NCI-H2029 treated with DMSO at 0.1 percent for 48 hours (cell line): Measurements from ENCODE around the gene DNAJC12.
A peak's percentile ranks its signal among the peaks of the same experiment; 100 is the strongest.
"Not testable (repeated sequence)": the region's sequence is repeated elsewhere in the genome, so short reads cannot be mapped to it uniquely, and the experiment has no call there.

Source experiments
- DNase-seq: peaks from one replicate; lab custom pipeline; 2025; lab: John Stamatoyannopoulos, UW

The DNAJC12 gene

GRCh38 chr10:67839951-67840350 is 2.0 kb upstream of the DNAJC12 start:
- DNase-seq, result no peak

- not testable (repeated sequence) for DNase-seq
Measured at GRCh38 chr10:67839511-67839910, 1.5 kb upstream of the DNAJC12 start.

GRCh38 chr10:67836972-67837371 is 1.0 kb downstream of the DNAJC12 start:
- no peak for DNase-seq

GRCh38 chr10:67836488-67836887 is 1.5 kb downstream of the DNAJC12 start:
- DNase-seq, result no peak

- not testable (repeated sequence) for DNase-seq
Measured at GRCh38 chr10:67835541-67836394, 2.2 kb downstream of the DNAJC12 start.

GRCh38 chr10:67834375-67834774 is 3.6 kb downstream of the DNAJC12 start:
- DNase-seq, result no peak

DNA sequence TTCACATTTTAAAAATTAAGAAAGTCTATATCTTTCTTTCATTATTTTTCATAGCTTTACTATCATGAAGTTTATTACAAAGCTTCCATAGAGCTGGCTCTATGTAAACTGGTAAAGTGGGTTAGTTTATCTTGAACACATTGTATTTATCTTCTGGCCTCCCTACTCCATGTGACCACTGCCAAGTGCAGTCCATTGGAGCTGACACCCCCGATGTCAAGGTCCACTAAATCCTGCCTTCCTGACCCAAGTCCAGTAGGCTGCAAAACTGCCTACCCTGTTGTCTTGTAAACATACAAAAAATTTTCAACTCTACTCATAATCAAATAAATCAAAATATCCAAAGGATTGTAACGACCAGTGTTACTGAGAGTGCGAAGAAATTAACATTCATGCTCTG is 10.2 kb downstream of the DNAJC12 start:
- DNase-seq, result no peak

- DNase-seq, result no peak
Measured at GRCh38 chr10:67819768-67820204, 18.2 kb downstream of the DNAJC12 start.

DNA sequence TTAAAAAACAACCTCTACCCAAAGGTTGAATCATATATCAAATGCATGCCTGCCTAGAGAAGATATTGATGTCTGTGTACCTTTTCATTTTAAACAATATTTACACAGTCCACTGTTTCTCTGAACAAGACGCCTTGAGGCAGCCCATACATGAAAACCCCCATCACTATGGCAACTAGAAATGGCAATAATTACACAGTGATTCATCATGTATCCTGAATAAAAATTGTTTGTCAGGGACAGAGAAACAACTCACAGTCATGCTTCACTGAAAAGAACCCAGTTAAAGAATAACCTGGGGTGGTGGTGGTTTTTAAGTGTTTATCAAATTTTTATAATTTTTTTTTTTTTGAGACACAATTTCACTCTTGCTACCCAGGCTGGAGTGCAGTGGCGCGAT is 19.7 kb downstream of the DNAJC12 start:
- peak; percentile 29 for DNase-seq

- DNase-seq, result no peak
Measured at GRCh38 chr10:67816719-67817118, 21.3 kb downstream of the DNAJC12 start.

DNA sequence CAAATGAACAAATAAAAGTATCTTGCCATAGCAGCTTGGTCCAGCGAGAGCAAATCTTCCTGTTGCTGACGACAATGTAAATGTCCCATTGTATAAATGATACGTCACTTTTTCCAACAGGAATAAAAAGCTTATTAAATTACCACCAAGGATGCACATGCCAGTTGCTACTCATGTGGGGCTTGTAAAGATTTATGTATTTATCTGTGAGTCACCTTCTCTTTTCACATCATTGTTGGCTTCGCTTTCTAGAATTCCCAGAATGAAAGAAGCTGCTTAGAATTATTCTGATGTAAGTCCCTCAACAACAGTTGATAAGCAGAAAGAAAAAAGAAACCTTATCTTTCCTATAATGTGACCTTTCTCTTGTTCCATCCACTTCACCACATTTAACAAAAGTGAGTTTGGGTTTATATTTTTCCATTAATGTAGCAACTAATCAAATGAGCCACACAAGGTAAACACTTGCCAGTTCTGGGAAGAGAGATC is 22.4 kb downstream of the DNAJC12 start:
- DNase-seq, result peak; percentile 29

DNA sequence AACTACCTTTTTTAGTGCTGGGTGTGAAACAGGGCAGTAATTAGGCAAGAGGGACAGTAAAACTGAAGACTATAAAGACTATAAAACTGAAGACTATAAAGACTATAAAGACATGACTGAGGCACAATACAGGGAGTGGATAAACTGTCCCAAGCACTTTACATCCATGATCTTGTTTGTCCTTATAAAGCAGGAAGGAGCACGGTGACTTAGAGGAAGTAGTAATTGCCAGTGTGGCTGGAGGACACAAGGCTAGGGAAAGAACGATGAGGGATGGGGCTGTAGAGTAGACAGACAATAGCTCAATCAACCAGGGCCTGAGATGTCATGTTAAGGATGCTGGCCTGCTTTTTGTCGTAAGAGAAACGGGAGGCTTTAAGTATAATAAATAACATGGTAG is 26.0 kb downstream of the DNAJC12 start:
- DNase-seq, result no peak

DNA sequence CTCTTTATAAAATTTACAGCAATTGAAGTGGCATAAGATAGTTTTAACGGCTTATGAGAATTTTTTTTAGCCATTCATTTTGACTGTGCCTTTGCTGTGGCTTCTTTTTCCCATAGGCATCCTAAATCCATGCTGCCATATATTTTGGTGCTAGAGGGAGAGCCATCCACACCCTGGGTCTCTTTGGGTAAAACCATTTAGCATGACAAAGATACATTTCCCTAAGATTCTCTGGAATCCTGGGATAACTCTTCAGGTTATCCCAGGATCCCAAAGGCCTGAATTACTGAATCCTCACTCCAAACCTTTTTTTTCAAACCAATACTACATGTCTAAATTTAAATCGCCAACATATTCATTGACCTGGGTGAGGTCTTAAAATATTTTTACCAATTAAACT is 28.9 kb downstream of the DNAJC12 start:
- no peak for DNase-seq

GRCh38 chr10:67808704-67809103 is 29.3 kb downstream of the DNAJC12 start:
- no peak for DNase-seq

GRCh38 chr10:67807855-67808456 is 30.0 kb downstream of the DNAJC12 start:
- DNase-seq, result no peak

GRCh38 chr10:67804395-67804678 is 33.7 kb downstream of the DNAJC12 start:
- no peak for DNase-seq

DNA sequence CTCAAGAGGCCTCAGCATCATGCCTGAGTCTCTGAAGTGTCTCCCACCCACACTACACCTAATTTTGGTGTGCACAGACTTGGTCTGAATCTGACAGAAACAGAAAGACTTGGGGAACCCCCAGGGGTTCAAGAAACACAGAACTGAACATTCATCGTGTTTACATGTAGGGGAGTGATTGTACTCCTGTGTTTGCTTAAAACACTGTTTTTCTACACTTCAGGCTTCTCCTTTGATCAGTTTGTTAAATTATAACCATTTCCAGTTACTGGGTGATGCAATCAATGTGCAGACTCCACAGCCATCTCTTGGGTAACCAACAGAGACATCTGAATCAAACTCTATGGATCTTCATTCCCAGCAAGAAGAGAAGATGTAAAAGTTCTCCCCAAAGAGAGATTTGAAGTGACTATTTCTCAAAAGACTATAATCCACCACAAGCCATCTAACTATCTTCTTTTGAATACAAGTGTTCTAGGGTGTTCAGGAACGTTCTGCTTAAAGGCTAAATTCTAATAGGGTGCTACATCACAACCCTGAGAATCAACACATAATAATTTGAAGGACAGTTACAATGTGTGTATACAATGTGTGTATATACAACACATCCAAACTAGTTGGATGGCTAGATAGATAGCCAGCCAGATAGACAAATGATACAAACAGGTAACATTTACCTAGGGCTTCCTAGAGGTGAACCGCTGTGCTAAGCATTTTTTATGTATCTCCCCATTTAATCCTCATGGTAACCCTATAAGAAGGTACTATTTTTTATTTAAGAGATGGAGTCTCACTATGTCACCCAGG is 34.2 kb downstream of the DNAJC12 start:
- no peak for DNase-seq

DNA sequence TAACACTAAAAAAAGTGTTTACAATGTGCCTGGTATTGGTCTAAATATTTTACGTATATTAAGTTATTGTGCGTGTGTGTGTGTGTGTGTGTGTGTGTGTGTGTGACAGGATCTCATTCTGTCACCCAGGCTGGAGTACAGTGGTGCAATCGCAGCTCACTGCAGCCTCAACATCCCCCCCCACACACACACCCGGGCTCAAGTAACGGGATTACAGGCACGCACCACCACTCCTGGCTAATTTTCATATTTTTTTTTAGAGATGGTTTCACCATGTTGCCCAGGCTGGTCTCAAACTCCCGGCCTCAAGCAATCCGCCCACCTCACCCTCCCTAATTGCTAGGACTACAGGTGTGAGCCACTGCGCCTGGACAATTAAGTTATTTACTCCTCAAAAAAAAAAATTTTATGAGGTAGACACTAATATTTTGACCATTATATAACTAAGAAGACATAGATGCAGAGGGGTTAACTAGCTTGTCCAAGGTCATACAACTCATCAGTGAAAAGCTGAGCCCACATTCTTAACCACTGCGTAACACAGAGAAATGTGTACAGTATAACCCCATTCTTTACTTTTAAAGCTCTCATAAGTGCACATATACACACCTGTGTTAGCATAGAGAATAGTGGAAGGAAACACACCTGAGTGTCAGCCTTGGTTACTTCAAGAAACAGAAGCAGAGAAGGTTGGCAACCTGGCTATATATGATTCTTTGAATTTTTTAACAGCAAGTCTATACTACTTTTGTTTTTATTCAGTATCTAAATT is 35.0 kb downstream of the DNAJC12 start:
- no peak for DNase-seq

DNA sequence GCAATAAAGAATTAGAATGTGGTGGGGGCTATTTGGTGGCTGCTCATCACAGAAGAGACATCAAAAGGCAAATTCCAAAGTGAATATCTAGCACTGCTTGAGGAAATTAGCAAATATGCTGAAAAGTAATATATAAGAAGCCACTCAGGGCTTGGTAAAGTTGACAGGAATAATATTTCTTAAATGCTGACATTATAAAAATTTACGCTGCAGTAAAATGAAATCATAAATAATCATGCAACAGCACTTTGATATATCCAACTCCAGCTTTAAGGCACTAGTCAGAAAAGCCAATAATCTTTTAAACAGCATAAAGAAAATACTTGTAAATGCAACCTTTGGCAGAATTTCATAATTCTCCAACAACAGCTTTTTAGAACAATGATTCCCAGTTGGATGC is 36.9 kb downstream of the DNAJC12 start:
- DNase-seq, result no peak

GRCh38 chr10:67794909-67795460 is 43.0 kb downstream of the DNAJC12 start:
- no peak for DNase-seq

DNA sequence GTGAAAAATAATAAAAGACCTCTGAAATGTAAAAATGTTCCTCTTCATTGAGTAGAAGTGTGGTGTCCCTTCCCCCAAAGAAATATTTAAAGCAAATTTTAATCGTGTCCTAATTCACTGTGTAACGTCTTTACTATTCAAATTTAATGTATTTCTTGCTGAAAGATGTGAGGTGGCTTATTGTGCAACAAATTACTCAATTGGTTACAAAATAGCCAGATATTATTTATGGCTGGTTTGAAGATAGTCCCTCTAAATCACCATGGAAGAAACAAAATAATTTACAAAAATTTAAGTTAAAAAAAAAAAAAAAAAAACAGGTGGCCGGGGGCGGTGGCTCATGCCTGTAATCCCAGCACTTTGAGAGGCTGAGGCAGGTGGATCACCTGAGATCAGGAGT is 43.7 kb downstream of the DNAJC12 start:
- no peak for DNase-seq

GRCh38 chr10:67793313-67793712 is 44.7 kb downstream of the DNAJC12 start:
- DNase-seq, result no peak
